SU-DHL-6 (cell line): ENCODE results near the gene SLC9A3.

ENCODE experiments used
- EZH2phosphoT487 ChIP-seq: fragments of 200-600 bp; sonication (generic), shearing (Covaris generic); conservative IDR thresholded peaks from 2 replicates; pipeline ENCODE4 v1.6.1; 2018; ENCODE audit warnings: mild to moderate bottlenecking, antibody characterized with exemption, low read length, moderate library complexity, mixed read lengths
- TF ChIP-seq, protein P1 (sequence below): fragments of 200-600 bp; sonication (generic); IDR thresholded peaks from one replicate; pipeline ENCODE4 v1.5.1; 2017; ENCODE audit warnings: antibody characterized with exemption, mild to moderate bottlenecking, low read length, moderate library complexity; ENCODE audit not compliant: insufficient read depth, poor library complexity, severe bottlenecking

DNA sequence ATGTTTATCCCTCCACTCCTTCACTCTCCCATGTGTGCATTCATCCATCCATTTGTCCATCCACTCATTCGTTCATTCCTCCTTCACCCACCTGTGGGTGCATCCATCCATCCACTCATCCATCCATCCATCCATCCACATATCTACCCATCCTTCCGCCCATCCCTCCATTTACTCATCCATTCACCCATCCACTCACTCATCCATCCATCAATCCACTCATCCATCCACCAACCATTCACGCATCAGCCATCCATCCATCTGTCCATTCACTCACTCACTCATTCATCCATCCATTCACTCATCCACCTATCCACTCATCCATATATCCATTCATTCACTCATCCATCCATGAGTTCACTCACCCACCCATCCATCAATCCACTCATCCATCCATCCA, 7.3 kb downstream of the SLC9A3 start:
- TF ChIP-seq, protein P1, sequence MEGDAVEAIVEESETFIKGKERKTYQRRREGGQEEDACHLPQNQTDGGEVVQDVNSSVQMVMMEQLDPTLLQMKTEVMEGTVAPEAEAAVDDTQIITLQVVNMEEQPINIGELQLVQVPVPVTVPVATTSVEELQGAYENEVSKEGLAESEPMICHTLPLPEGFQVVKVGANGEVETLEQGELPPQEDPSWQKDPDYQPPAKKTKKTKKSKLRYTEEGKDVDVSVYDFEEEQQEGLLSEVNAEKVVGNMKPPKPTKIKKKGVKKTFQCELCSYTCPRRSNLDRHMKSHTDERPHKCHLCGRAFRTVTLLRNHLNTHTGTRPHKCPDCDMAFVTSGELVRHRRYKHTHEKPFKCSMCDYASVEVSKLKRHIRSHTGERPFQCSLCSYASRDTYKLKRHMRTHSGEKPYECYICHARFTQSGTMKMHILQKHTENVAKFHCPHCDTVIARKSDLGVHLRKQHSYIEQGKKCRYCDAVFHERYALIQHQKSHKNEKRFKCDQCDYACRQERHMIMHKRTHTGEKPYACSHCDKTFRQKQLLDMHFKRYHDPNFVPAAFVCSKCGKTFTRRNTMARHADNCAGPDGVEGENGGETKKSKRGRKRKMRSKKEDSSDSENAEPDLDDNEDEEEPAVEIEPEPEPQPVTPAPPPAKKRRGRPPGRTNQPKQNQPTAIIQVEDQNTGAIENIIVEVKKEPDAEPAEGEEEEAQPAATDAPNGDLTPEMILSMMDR = no peak
- no peak for TF ChIP-seq EZH2phosphoT487
